Spleen (tissue), 11 donors: Measurements from ENCODE around the gene NUB1. TPM values are rescaled to one million over a fixed set of nuclear protein-coding genes. Genes with fewer than 3 reads are reported as not detected.

Experiments
- DNase-seq: peaks from one replicate; pipeline ENCODE4 v3.0.0-alpha.2; 2020
- H3K27ac ChIP-seq, 8 donors: fragments of 200-600 bp; sonication (generic) in 7 of 8; 1 replicate in 4 of 8; 2 replicates in 4 of 8; pipeline versions ENCODE4 v1.5.0 to v1.8.0; 2016 to 2021; ENCODE audit warnings: inconsistent platforms in 4 of 8, mild to moderate bottlenecking in 4 of 8, moderate library complexity in 1 of 8
- H3K27me3 ChIP-seq, 7 donors: fragments of 200-600 bp; sonication (generic) in 6 of 7; replicated peaks in 1 of 7; 1 replicate in 4 of 7; 2 replicates in 3 of 7; pipeline versions ENCODE4 v1.5.0 to v1.8.0; 2016 to 2021; ENCODE audit warnings: inconsistent platforms in 3 of 7, mild to moderate bottlenecking in 1 of 7
- H3K36me3 ChIP-seq, 6 donors: fragments of 200-600 bp; sonication (generic) in 5 of 6; 1 replicate in 4 of 6; 2 replicates in 2 of 6; pipeline versions ENCODE4 v1.5.0 to v1.8.0; 2016 to 2021; ENCODE audit warnings: inconsistent platforms in 2 of 6
- H3K4me1 ChIP-seq, 6 donors: fragments of 200-600 bp; sonication (generic) in 5 of 6; 1 replicate in 3 of 6; 2 replicates in 3 of 6; pipeline versions ENCODE4 v1.5.0 to v1.8.0; 2016 to 2021; ENCODE audit warnings: inconsistent platforms in 3 of 6
- H3K4me3 ChIP-seq, 8 donors: fragments of 200-600 bp; sonication (generic) in 7 of 8; 1 replicate in 4 of 8; 2 replicates in 4 of 8; pipeline versions ENCODE4 v1.5.0 to v1.8.0; 2016 to 2021; ENCODE audit warnings: inconsistent platforms in 4 of 8, mild to moderate bottlenecking in 4 of 8, moderate library complexity in 2 of 8
- H3K9me3 ChIP-seq, 8 donors: fragments of 200-600 bp; sonication (generic) in 7 of 8; 1 replicate in 4 of 8; 2 replicates in 4 of 8; pipeline versions ENCODE4 v1.5.0 to v1.8.0; 2016 to 2021; ENCODE audit warnings: inconsistent platforms in 4 of 8
- CTCF ChIP-seq, 11 experiments: fragments of 200-600 bp in 7 of 11; fragments of 450-650 bp in 4 of 11; sonication (generic) in 4 of 11; IDR thresholded peaks in 8 of 11; conservative IDR thresholded peaks in 3 of 11; 1 replicate in 7 of 11; 2 replicates in 4 of 11; pipeline versions ENCODE4 v1.4.0 to v1.8.0; 2016 to 2021; ENCODE audit warnings: antibody characterized with exemption in 11 of 11, inconsistent platforms in 4 of 11, mild to moderate bottlenecking in 1 of 11
- POLR2A ChIP-seq, 3 donors: fragments of 450-650 bp; IDR thresholded peaks; one replicate each; pipeline ENCODE4 v1.5.1; 2017; ENCODE audit warnings: antibody characterized with exemption in 3 of 3, mild to moderate bottlenecking in 1 of 3
- POLR2AphosphoS5 ChIP-seq, 3 donors: sonication (generic); formaldehyde crosslinking; IDR thresholded peaks; one replicate each; pipeline ENCODE4 v1.5.1; 2017; ENCODE audit warnings: antibody characterized with exemption in 3 of 3
- WGBS, 5 donors: extraction: QIAGEN DNeasy Blood & Tissue Kit in 3 of 5; methylation state at CpG; one replicate each; pipeline versions ENCODE4 v1.1.5 to v1.1.7; 2013 to 2018; 5-methylcytosine and 5-hydroxymethylcytosine counted together
- intact Hi-C: fragments of 100-400 bp; cut with DNase I; formaldehyde crosslinking; loops from one replicate; pipeline ENCODE4 v1.15.0; 2023; ENCODE audit warnings: low total_unique reads
- polyA plus RNA-seq, 3 donors: library from polyadenylated mRNA; stranded (reverse); fragments of 200-250 nt; gene quantifications; one replicate each; pipeline ENCODE4 v1.2.1, GENCODE V29; 2013
- total RNA-seq, 7 donors: library from RNA; depleted of rRNA in 3 of 7; stranded (reverse); fragments of >200 nt in 3 of 7; fragmentation: NEBNext Ultra II Directional in 4 of 7; extraction: Animal tissue kit (Norgen Biotek cat#: 25700) in 4 of 7; gene quantifications; one replicate each; pipeline versions ENCODE4 v1.1.0 to v1.2.1, GENCODE V29; 2016 to 2021
- donor health status: healthy with polysubstance abuse.
- donor health status: DM: no; HTN: no; CAD: no; lungs with moderate emphysema.
- donor health status: DM: no; HTN: no; CAD: no.
- donor health status: Bipolar disorder and iron deficiency.
- donor health status: healthy.
- donor health status: DM: no; HTN: no; CAD: no.
- donor health status: DM: yes; HTN: yes; CAD: no.

The NUB1 gene
- total and polyA plus RNA-seq, 10 donors, result 25.2 to 80.9 (median 64.5) TPM

GRCh38 chr7:151373599-151373998, 32.0 kb downstream of the NUB1 start:
- H3K27me3 ChIP-seq, result no peaks in the 10 kb centered on the region
- no peak overlapping the region for H3K4me3 ChIP-seq
- no peaks in the 10 kb centered on the region for H3K9me3 ChIP-seq
- 76 to 96% (median 87%) methylated on average over 5 to 13 of the region's 13 CpGs for WGBS, 5 donors
- peak; percentile 64 for DNase-seq
- intact Hi-C loops, result no loop called here
- peaks cover 2 to 100% (median 73%) of the 10 kb centered on the region in 6 donors for H3K36me3 ChIP-seq
- H3K27ac ChIP-seq, result peak overlapping the region in 5 of 8 donors; percentile 26 to 48 (median 44)
- peaks cover 0 to 29% (median 10%) of the 10 kb centered on the region in 6 donors for H3K4me1 ChIP-seq
- TF ChIP-seq POLR2A (IDR thresholded peaks at IDR 0.05), result no peak
- TF ChIP-seq POLR2AphosphoS5 (IDR thresholded peaks at IDR 0.05), result peak in 2 of 3 donors; percentile 35 to 44

- WGBS, 5 donors, result 74 to 94% (median 85%) methylated on average over 11 to 15 of the region's 15 CpGs
- H3K4me1 ChIP-seq, result peaks cover 0 to 26% (median 11%) of the 10 kb centered on the region in 6 donors
- peak overlapping the region in 5 of 8 donors; percentile 26 to 48 (median 44) for H3K27ac ChIP-seq
- DNase-seq, result peak; percentile 75
- H3K9me3 ChIP-seq, result no peaks in the 10 kb centered on the region
- H3K27me3 ChIP-seq, result no peaks in the 10 kb centered on the region
- peak in 1 of 3 donors; percentile 57 for TF ChIP-seq POLR2AphosphoS5 (IDR thresholded peaks at IDR 0.05)
- TF ChIP-seq POLR2A (IDR thresholded peaks at IDR 0.05), result no peak
- intact Hi-C loops, result no loop called here
- no peak overlapping the region for H3K4me3 ChIP-seq
- H3K36me3 ChIP-seq, result peaks cover 2 to 100% (median 72%) of the 10 kb centered on the region in 6 donors
These were observed 32.5 kb downstream of the NUB1 start for GRCh38 chr7:151374139-151374538.

- H3K4me3 ChIP-seq, result no peak overlapping the region
- H3K9me3 ChIP-seq, result no peaks in the 10 kb centered on the region
- DNase-seq, result peak; percentile 45
- intact Hi-C loops, result no loop called here
- no peak for TF ChIP-seq CTCF (IDR thresholded peaks at IDR 0.05 in 8 of 11, conservative IDR thresholded peaks at IDR 0.05 in 3 of 11)
- TF ChIP-seq POLR2A (IDR thresholded peaks at IDR 0.05), result no peak
- TF ChIP-seq POLR2AphosphoS5 (IDR thresholded peaks at IDR 0.05), result no peak
- peaks cover 2 to 100% (median 68%) of the 10 kb centered on the region in 6 donors for H3K36me3 ChIP-seq
- 76 to 94% (median 83%) methylated on average over 14 to 15 of the region's 15 CpGs for WGBS, 5 donors
- H3K4me1 ChIP-seq, result peaks cover 0 to 29% (median 11%) of the 10 kb centered on the region in 6 donors
- H3K27me3 ChIP-seq, result no peaks in the 10 kb centered on the region
- peak overlapping the region in 4 of 8 donors; percentile 26 to 48 (median 35) for H3K27ac ChIP-seq
These were observed 33.1 kb downstream of the NUB1 start for GRCh38 chr7:151374726-151375125.

- intact Hi-C loops, result no loop called here
- peak; percentile 50 for DNase-seq
- Histone ChIP-seq H3K4me3 (no peak overlapping the region), H3K4me1 (peaks cover 0 to 38% (median 16%) of the 10 kb centered on the region in 6 donors), H3K27ac (peak overlapping the region in 1 of 8 donors; percentile 1), H3K36me3 (peaks cover 2 to 99% (median 65%) of the 10 kb centered on the region in 6 donors), H3K9me3 (no peaks in the 10 kb centered on the region), H3K27me3 (no peaks in the 10 kb centered on the region)
- 85 to 93% (median 89%) methylated on average over 9 to 10 of the region's 10 CpGs for WGBS, 5 donors
- TF ChIP-seq POLR2AphosphoS5 (IDR thresholded peaks at IDR 0.05) (no peak), POLR2A (IDR thresholded peaks at IDR 0.05) (no peak), CTCF (IDR thresholded peaks at IDR 0.05 in 8 of 11, conservative IDR thresholded peaks at IDR 0.05 in 3 of 11) (no peak)
These were observed 34.1 kb downstream of the NUB1 start for GRCh38 chr7:151375530-151376217.

GRCh38 chr7:151376218-151376902, 34.7 kb downstream of the NUB1 start:
- no peak overlapping the region for H3K27ac ChIP-seq
- H3K9me3 ChIP-seq, result no peaks in the 10 kb centered on the region
- H3K36me3 ChIP-seq, result peaks cover 2 to 92% (median 61%) of the 10 kb centered on the region in 6 donors
- H3K4me1 ChIP-seq, result peaks cover 0 to 45% (median 23%) of the 10 kb centered on the region in 6 donors
- H3K27me3 ChIP-seq, result peaks cover 0 to 6% (median 2%) of the 10 kb centered on the region in 7 donors
- 90 to 97% (median 94%) methylated on average over 31 to 33 of the region's 33 CpGs for whole genome bisulfite sequencing, 5 donors
- DNase-seq, result peak; percentile 63
- TF ChIP-seq POLR2AphosphoS5 (IDR thresholded peaks at IDR 0.05) (peak in 2 of 3 donors; percentile 7 to 46), CTCF (IDR thresholded peaks at IDR 0.05 in 8 of 11, conservative IDR thresholded peaks at IDR 0.05 in 3 of 11) (no peak)
- intact Hi-C loops, result no loop called here
- no peak overlapping the region for H3K4me3 ChIP-seq
